ENCODE measurements around the gene CTNND2.

DNA sequence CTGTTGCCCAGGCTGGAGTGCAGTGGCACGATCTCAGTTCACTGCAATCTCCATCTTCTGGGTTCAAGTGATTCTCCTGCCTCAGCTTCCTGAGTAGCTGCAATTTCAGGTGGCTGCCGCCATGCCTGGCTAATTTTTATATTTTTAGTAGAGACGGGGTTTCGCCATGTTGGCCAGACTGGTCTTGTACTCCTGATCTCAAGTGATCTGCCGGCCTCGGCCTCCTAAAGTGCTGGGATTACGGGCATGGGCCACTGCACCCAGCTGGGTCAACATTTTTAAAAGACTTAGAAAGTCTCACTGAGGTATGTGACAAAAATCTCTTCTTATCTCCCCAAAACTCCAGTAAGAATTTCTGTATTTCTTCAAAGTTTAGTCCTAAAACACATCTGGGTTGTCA is 211.6 kb downstream of the CTNND2 start:
- TF ChIP-seq, protein P1, sequence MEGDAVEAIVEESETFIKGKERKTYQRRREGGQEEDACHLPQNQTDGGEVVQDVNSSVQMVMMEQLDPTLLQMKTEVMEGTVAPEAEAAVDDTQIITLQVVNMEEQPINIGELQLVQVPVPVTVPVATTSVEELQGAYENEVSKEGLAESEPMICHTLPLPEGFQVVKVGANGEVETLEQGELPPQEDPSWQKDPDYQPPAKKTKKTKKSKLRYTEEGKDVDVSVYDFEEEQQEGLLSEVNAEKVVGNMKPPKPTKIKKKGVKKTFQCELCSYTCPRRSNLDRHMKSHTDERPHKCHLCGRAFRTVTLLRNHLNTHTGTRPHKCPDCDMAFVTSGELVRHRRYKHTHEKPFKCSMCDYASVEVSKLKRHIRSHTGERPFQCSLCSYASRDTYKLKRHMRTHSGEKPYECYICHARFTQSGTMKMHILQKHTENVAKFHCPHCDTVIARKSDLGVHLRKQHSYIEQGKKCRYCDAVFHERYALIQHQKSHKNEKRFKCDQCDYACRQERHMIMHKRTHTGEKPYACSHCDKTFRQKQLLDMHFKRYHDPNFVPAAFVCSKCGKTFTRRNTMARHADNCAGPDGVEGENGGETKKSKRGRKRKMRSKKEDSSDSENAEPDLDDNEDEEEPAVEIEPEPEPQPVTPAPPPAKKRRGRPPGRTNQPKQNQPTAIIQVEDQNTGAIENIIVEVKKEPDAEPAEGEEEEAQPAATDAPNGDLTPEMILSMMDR (conservative IDR thresholded peaks at IDR 0.05) = no peak
- TF ChIP-seq ZFX (IDR thresholded peaks at IDR 0.05) = no peak

Data from C4-2B (cell line).